Neutrophil (primary cell): Measurements from ENCODE around the gene CST8.

Experiments
- H3K27ac ChIP-seq: fragments of 200-600 bp; sonication (generic); 2 replicates; pipeline ENCODE4 v1.5.1; 2016; ENCODE audit warnings: mild to moderate bottlenecking, moderate library complexity
- H3K27me3 ChIP-seq: fragments of 200-600 bp; sonication (generic); 2 replicates; pipeline ENCODE4 v1.6.0; 2016; ENCODE audit warnings: mild to moderate bottlenecking
- H3K36me3 ChIP-seq: fragments of 200-600 bp; sonication (generic); 2 replicates; pipeline ENCODE4 v1.5.1; 2017
- H3K4me1 ChIP-seq, 2 experiments: fragments of 200-600 bp in 1 of 2; sonication (generic) in 1 of 2; 1 replicate in 1 of 2; 2 replicates in 1 of 2; pipeline versions ENCODE4 v1.5.1 to v1.6.1; 2013 to 2016; ENCODE audit warnings: low read depth in 1 of 2, low read length in 1 of 2, mild to moderate bottlenecking in 1 of 2, moderate library complexity in 1 of 2; ENCODE audit not compliant: control insufficient read depth in 1 of 2, insufficient read depth in 1 of 2
- H3K4me3 ChIP-seq, 2 experiments: fragments of 200-600 bp in 1 of 2; sonication (generic) in 1 of 2; 1 replicate in 1 of 2; 2 replicates in 1 of 2; pipeline ENCODE4 v1.5.1; 2013 to 2016; ENCODE audit warnings: low read depth in 1 of 2, low read length in 1 of 2, mild to moderate bottlenecking in 1 of 2, moderate library complexity in 1 of 2
- H3K9me3 ChIP-seq: fragments of 200-600 bp; sonication (generic); 2 replicates; pipeline ENCODE4 v1.5.1; 2016
- CTCF ChIP-seq: fragments of 200-600 bp; sonication (generic); IDR thresholded peaks from 2 replicates; pipeline ENCODE4 v1.5.1; 2016; ENCODE audit warnings: antibody characterized with exemption

Gene CST8

GRCh38 chr20:23541330-23541729, 50.4 kb downstream of the CST8 start:
- H3K9me3 ChIP-seq = no peaks in the 10 kb centered on the region
- H3K4me1 ChIP-seq = no peaks in the 10 kb centered on the region
- H3K27ac ChIP-seq = no peak overlapping the region
- no peaks in the 10 kb centered on the region for H3K27me3 ChIP-seq
- no peak for TF ChIP-seq CTCF
- no peak overlapping the region for H3K4me3 ChIP-seq
- no peaks in the 10 kb centered on the region for H3K36me3 ChIP-seq

- H3K4me3 ChIP-seq = no peak overlapping the region
- no peak for TF ChIP-seq CTCF
- H3K4me1 ChIP-seq = no peaks in the 10 kb centered on the region
- H3K36me3 ChIP-seq = no peaks in the 10 kb centered on the region
- no peaks in the 10 kb centered on the region for H3K27me3 ChIP-seq
- no peaks in the 10 kb centered on the region for H3K9me3 ChIP-seq
- no peak overlapping the region for H3K27ac ChIP-seq
Measured at GRCh38 chr20:23541776-23542175, 50.9 kb downstream of the CST8 start.

- TF ChIP-seq CTCF = no peak
- no peaks in the 10 kb centered on the region for H3K4me1 ChIP-seq
- no peak overlapping the region for H3K27ac ChIP-seq
- no peaks in the 10 kb centered on the region for H3K9me3 ChIP-seq
- no peaks in the 10 kb centered on the region for H3K36me3 ChIP-seq
- no peaks in the 10 kb centered on the region for H3K27me3 ChIP-seq
- no peak overlapping the region for H3K4me3 ChIP-seq
Measured at GRCh38 chr20:23542801-23543200, 51.9 kb downstream of the CST8 start.

- Histone ChIP-seq H3K9me3 (no peaks in the 10 kb centered on the region), H3K27ac (no peak overlapping the region), H3K4me1 (no peaks in the 10 kb centered on the region), H3K4me3 (no peak overlapping the region), H3K27me3 (no peaks in the 10 kb centered on the region), H3K36me3 (no peaks in the 10 kb centered on the region)
- TF ChIP-seq CTCF = no peak
Measured at GRCh38 chr20:23544133-23544532, 53.2 kb downstream of the CST8 start.
